ENCODE data around the gene TNFSF13B.

The TNFSF13B gene

DNA sequence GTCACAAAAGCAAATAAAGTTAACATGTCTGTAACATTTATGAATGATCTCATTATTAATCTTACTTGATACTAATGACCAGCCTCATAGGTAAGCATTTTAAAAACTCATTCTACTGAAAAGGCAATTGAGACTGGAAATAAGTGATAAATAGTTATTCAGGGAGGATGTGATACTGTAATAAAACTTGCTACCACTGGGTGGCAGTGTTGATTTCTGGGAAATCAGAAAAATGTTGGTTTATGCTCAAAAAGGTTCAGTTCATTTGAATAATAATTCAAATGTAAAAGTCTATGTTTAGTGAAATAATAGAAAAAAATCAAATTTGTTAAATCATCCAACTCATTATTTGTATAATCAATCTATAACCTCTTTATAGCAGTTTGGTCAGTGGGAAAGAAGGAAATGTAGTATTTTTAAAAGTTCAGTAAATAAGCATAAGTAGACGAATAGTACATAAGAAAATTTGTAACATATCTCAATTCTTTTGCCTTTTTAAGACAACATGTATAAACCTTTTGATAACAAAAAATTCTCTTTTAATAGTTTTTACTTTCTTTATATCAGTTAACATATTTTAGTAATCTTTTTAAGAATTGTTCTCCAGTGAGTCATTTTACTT, 41.8 kb upstream of the TNFSF13B start:
- Histone ChIP-seq H3K27me3 (ENCODE audit: insufficient read depth, low read depth, severe bottlenecking) (no peaks in the 10 kb centered on the region), H3K36me3 (peaks cover 8% of the 10 kb centered on the region; the same call in 1 of the 2 replicates), H3K4me3 (ENCODE audit: low read depth, low read length) (no peak overlapping the region), H3K27ac (no peak overlapping the region), H3K9me3 (ENCODE audit: severe bottlenecking) (no peaks in the 10 kb centered on the region)
- TF ChIP-seq, protein P1, sequence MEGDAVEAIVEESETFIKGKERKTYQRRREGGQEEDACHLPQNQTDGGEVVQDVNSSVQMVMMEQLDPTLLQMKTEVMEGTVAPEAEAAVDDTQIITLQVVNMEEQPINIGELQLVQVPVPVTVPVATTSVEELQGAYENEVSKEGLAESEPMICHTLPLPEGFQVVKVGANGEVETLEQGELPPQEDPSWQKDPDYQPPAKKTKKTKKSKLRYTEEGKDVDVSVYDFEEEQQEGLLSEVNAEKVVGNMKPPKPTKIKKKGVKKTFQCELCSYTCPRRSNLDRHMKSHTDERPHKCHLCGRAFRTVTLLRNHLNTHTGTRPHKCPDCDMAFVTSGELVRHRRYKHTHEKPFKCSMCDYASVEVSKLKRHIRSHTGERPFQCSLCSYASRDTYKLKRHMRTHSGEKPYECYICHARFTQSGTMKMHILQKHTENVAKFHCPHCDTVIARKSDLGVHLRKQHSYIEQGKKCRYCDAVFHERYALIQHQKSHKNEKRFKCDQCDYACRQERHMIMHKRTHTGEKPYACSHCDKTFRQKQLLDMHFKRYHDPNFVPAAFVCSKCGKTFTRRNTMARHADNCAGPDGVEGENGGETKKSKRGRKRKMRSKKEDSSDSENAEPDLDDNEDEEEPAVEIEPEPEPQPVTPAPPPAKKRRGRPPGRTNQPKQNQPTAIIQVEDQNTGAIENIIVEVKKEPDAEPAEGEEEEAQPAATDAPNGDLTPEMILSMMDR (IDR thresholded peaks at IDR 0.05; ENCODE audit: low read depth, low read length): peak; percentile 50
- no peak for DNase-seq

DNA sequence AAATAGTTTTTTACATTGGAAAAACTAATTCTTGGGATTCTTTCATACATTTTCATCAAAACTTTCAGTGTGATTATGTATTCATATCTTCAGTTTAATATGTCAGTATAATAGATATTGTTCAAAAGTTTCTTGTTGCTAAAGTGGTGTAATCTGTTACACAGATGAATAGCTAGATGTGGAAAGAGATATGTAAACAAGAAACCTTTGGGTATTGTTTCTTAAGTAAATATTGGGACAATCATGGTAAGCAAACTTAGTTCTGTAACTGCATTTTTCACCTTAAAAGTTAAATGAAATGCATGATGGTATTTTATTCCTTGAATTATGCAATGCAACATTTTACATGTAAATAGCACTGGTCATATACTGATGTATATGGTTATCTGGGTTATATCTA, 39.1 kb upstream of the TNFSF13B start:
- TF ChIP-seq, protein P1 (IDR thresholded peaks at IDR 0.05; ENCODE audit: low read depth, low read length): no peak
- H3K27ac ChIP-seq: no peak overlapping the region
- no peak for DNase-seq
- no peak overlapping the region for H3K4me3 ChIP-seq (ENCODE audit: low read depth, low read length)
- no peaks in the 10 kb centered on the region for H3K27me3 ChIP-seq (ENCODE audit: insufficient read depth, low read depth, severe bottlenecking)
- H3K36me3 ChIP-seq: peaks cover 8% of the 10 kb centered on the region; the same call in 1 of the 2 replicates
- H3K9me3 ChIP-seq (ENCODE audit: severe bottlenecking): no peaks in the 10 kb centered on the region

DNA sequence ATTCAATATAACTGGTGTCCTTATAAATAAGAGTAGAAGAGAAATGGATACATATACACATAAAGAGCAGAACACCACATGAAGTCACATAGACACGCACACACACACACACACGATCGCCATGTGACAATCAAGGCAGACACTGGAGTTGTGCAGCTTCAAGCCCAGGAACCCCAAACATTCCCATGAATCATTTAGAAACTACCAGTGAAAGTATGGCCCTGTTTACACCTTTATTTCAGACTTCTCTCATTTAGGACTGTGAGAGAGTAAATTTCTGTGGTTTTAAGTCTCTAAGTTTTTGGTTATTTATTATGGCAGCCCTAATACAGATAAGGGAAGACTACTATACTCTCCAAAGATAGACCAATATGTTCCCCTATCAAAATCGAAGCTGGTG, 20.4 kb upstream of the TNFSF13B start:
- no peaks in the 10 kb centered on the region for H3K27me3 ChIP-seq (ENCODE audit: insufficient read depth, low read depth, severe bottlenecking)
- no peak overlapping the region for H3K27ac ChIP-seq
- TF ChIP-seq, protein P1 (IDR thresholded peaks at IDR 0.05; ENCODE audit: low read depth, low read length): no peak
- no peak for DNase-seq
- H3K4me3 ChIP-seq (ENCODE audit: low read depth, low read length): no peak overlapping the region
- H3K36me3 ChIP-seq: no peaks in the 10 kb centered on the region
- H3K9me3 ChIP-seq (ENCODE audit: severe bottlenecking): peaks cover 3% of the 10 kb centered on the region

DNA sequence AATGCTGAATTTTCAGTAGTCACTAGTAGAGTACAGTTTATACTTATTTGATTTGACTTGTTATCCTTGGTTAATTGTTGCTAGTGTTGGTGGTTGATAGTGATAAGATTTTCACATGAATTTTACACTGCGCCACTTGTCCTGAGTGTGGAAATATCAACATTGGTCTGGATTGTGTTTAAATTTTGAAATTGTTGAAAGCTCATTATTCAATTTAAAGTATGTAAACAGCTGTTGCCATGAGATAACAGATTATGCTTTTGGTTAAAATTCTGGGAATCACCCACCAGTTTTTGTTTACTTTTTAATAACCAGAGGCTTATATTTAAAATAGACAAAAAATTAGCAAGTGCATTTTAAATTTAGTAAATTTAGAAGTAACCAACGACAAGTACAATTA, 12.3 kb upstream of the TNFSF13B start:
- peaks cover 4% of the 10 kb centered on the region for H3K9me3 ChIP-seq (ENCODE audit: severe bottlenecking)
- TF ChIP-seq, protein P1 (IDR thresholded peaks at IDR 0.05; ENCODE audit: low read depth, low read length): no peak
- no peaks in the 10 kb centered on the region for H3K27me3 ChIP-seq (ENCODE audit: insufficient read depth, low read depth, severe bottlenecking)
- no peak overlapping the region for H3K4me3 ChIP-seq (ENCODE audit: low read depth, low read length)
- no peak for DNase-seq
- no peaks in the 10 kb centered on the region for H3K36me3 ChIP-seq
- H3K27ac ChIP-seq: no peak overlapping the region

DNA sequence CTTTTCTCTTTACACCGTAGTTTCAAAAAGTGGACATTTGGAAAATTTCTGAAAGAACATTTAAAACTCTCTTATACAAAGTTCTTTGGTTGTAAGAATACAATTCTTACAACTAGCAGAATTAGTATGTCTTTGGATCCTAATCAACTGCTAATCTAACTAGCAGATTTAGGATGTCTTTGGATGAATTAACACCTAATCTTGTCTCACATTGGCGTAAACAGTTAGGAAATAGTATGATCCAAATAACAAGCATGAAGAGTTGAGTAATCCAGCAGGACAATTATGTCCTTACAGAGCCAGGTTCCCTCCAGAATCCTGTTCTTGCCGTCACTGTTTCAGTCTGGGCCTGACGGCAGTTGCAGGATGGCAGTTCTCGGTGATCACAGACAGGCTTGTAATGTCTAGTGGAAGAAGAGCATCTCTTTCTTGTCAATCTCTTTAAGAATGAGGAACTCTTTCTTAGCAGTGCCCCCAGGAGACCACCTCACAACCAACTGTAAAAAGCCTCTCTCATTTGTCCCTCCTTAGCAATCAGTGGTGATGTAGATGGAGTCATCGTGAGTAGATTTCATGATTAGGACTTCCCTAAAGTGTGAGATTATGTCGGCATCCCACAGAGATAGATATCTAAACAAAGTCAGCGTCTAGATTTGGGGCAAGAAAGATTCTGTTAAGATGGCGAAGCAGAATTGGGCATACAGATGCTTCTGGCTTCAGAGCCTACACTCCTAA, 5.7 kb upstream of the TNFSF13B start:
- H3K27me3 ChIP-seq (ENCODE audit: insufficient read depth, low read depth, severe bottlenecking): no peaks in the 10 kb centered on the region
- H3K27ac ChIP-seq: no peak overlapping the region
- no peak for DNase-seq
- H3K36me3 ChIP-seq: no peaks in the 10 kb centered on the region
- TF ChIP-seq, protein P1 (IDR thresholded peaks at IDR 0.05; ENCODE audit: low read depth, low read length): no peak
- H3K4me3 ChIP-seq (ENCODE audit: low read depth, low read length): no peak overlapping the region
- H3K9me3 ChIP-seq (ENCODE audit: severe bottlenecking): no peaks in the 10 kb centered on the region
